ENCODE measurements around the gene VSIR. TPM values are rescaled to one million over a fixed set of nuclear protein-coding genes. Genes with fewer than 3 reads are reported as not detected.

VSIR gene
- total and polyA plus RNA-seq, 10 of the 15 experiments (the other 5 are each of a cell fraction or from before 2014, with no cell fraction given): 0.19 to 12.5 (median 6.7) TPM

DNA sequence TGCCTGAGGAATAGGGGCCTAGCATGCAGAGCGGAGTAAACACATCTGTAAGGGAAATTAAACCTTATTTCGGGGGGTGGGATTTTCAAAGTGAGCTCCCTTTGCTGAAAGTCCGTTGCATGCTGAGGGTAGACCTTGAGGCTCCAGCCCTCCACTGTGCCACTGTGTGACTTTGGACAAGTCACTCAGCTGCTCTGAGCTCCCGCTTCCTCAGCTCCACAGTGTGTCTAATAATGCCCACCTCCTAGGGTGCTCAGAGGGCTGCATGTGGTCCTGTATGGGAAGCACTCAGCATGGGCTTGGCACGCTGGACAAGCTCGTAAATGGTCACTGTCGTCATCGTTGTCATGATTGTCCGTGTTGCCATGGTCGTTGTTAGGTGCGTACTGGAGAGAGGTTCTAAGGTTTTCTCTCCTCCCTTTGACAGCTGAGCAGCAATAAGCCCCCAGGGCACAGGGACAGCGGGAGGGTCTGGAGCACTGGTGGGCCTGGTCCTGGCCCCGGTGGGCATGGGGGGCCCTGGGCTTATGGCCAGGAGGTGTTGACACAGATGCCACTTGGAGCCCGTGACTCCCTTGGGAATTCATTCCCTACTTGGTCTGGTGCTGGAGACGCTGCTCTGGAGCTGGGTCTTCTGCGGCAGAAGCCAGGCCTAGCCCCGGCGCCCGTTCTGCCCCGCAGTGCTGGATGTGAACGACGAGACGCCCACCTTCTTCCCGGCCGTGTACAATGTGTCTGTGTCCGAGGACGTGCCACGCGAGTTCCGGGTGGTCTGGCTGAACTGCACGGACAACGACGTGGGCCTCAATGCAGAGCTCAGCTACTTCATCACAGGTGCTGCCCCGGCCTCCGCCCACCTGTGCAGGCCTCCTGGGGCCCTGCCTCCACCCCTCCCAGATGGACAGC, 66.9 kb downstream of the VSIR start:
- no peak overlapping the region for H3K4me2 ChIP-seq (ENCODE audit: control insufficient read depth, insufficient read depth)
- no peak for FAIRE-seq
- no peak overlapping the region for H3K4me3 ChIP-seq
- RAD21 ChIA-PET (ENCODE audit: unreplicated experiment): interaction anchor here (0.7 to 3.1 kb wide), 10 partner anchors 9 to 391 kb away, joined by 3 to 32 read pairs (median 4); partner anchors contain the start of gene VSIR
- no peaks in the 10 kb centered on the region for H3K79me2 ChIP-seq (ENCODE audit: control insufficient read depth, insufficient read depth, low read length)
- in situ Hi-C loops (cut with MboI): loop anchor here (10.0 kb wide), 1 partner anchor 322 kb away; no protein-coding TSS in a partner anchor
- H2AFZ ChIP-seq (ENCODE audit: control insufficient read depth, low read depth, low read length): no peak overlapping the region
- no peak overlapping the region for H3K27ac ChIP-seq (ENCODE audit: control insufficient read depth, insufficient read depth)
- POLR2A ChIA-PET: interaction anchor here (1.2 kb wide), 1 partner anchor 42 kb away, joined by 4 read pairs; no protein-coding TSS in a partner anchor
- H4K20me1 ChIP-seq (ENCODE audit: control insufficient read depth, insufficient read depth): no peaks in the 10 kb centered on the region
- intact Hi-C loops (cut with micrococcal nuclease; ENCODE audit: unreplicated experiment): loop anchor here (5.0 kb wide), 2 partner anchors 106 to 219 kb away; no protein-coding TSS in a partner anchor
- H3K36me3 ChIP-seq (ENCODE audit: control insufficient read depth in 2 of 2, insufficient read depth in 2 of 2, low read length in 1 of 2): no peaks in the 10 kb centered on the region
- no peak for ATAC-seq
- no peak for DNase-seq (ENCODE audit: low read depth, low spot score)
- no peak overlapping the region for H3K9ac ChIP-seq (ENCODE audit: control insufficient read depth, insufficient read depth, low read length)
- CTCF ChIA-PET: interaction anchor here (0.8 to 6.3 kb wide), 21 partner anchors 10 to 391 kb away, joined by 3 to 116 read pairs (median 8); partner anchors contain the start of gene SLC29A3
- SMC1A ChIA-PET (ENCODE audit: uncharacterized antibody, unreplicated experiment): interaction anchor here (1.0 to 4.3 kb wide), 11 partner anchors 8 to 322 kb away, joined by 3 to 51 read pairs (median 5); partner anchors contain the start of gene VSIR
- H3K27me3 ChIP-seq (replicated peaks in 1 of 2; ENCODE audit: control insufficient read depth in 2 of 2, insufficient read depth in 2 of 2, low read length in 1 of 2): no peaks in the 10 kb centered on the region; a peak in 1 of 4 replicates
- no peaks in the 10 kb centered on the region for H3K9me3 ChIP-seq (replicated peaks; ENCODE audit: control insufficient read depth, insufficient read depth, low read length)
- H3K4me1 ChIP-seq (ENCODE audit: control insufficient read depth, insufficient read depth, low read length): no peaks in the 10 kb centered on the region
- BruUV-seq (replicated peaks): no TSS peak
- WGBS (ENCODE audit: insufficient coverage, insufficient replicate concordance, low lambda C conversion rate, missing lambda C conversion rate): 43% methylated on average over 35 of the region's 35 CpGs
- no peak for TF ChIP-seq FOS (IDR thresholded peaks at IDR 0.05; ENCODE audit: borderline replicate concordance, extremely low read depth, insufficient read length)
- no peak for TF ChIP-seq SPI1 (IDR thresholded peaks at IDR 0.05; ENCODE audit: borderline replicate concordance, insufficient read depth, low read depth, low read length)
- TF ChIP-seq, protein P1, sequence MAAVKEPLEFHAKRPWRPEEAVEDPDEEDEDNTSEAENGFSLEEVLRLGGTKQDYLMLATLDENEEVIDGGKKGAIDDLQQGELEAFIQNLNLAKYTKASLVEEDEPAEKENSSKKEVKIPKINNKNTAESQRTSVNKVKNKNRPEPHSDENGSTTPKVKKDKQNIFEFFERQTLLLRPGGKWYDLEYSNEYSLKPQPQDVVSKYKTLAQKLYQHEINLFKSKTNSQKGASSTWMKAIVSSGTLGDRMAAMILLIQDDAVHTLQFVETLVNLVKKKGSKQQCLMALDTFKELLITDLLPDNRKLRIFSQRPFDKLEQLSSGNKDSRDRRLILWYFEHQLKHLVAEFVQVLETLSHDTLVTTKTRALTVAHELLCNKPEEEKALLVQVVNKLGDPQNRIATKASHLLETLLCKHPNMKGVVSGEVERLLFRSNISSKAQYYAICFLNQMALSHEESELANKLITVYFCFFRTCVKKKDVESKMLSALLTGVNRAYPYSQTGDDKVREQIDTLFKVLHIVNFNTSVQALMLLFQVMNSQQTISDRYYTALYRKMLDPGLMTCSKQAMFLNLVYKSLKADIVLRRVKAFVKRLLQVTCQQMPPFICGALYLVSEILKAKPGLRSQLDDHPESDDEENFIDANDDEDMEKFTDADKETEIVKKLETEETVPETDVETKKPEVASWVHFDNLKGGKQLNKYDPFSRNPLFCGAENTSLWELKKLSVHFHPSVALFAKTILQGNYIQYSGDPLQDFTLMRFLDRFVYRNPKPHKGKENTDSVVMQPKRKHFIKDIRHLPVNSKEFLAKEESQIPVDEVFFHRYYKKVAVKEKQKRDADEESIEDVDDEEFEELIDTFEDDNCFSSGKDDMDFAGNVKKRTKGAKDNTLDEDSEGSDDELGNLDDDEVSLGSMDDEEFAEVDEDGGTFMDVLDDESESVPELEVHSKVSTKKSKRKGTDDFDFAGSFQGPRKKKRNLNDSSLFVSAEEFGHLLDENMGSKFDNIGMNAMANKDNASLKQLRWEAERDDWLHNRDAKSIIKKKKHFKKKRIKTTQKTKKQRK (IDR thresholded peaks at IDR 0.05; ENCODE audit: low read depth, low read length): no peak
- no peak for TF ChIP-seq MYB (IDR thresholded peaks at IDR 0.05; ENCODE audit: borderline replicate concordance, low read depth, low read length)
- no peak for TF ChIP-seq MTA3 (IDR thresholded peaks at IDR 0.05; ENCODE audit: borderline replicate concordance, low read length)
- TF ChIP-seq GABPA (IDR thresholded peaks at IDR 0.05; ENCODE audit: low read depth): no peak
- TF ChIP-seq, protein P2, sequence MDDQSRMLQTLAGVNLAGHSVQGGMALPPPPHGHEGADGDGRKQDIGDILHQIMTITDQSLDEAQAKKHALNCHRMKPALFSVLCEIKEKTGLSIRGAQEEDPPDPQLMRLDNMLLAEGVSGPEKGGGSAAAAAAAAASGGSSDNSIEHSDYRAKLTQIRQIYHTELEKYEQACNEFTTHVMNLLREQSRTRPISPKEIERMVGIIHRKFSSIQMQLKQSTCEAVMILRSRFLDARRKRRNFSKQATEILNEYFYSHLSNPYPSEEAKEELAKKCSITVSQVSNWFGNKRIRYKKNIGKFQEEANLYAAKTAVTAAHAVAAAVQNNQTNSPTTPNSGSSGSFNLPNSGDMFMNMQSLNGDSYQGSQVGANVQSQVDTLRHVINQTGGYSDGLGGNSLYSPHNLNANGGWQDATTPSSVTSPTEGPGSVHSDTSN (IDR thresholded peaks at IDR 0.05; ENCODE audit: insufficient replicate concordance, low read depth, low read length): no peak
- TF ChIP-seq SMC3 (IDR thresholded peaks at IDR 0.05; ENCODE audit: borderline replicate concordance, low read length): no peak
- no peak for TF ChIP-seq RB1 (IDR thresholded peaks at IDR 0.05; ENCODE audit: borderline replicate concordance)
- no peak for TF ChIP-seq MXI1 (IDR thresholded peaks at IDR 0.05; ENCODE audit: low read depth, low read length)
- no peak for TF ChIP-seq FOXM1 (IDR thresholded peaks at IDR 0.05; ENCODE audit: low read depth, low read length)
- TF ChIP-seq STAT1 (conservative IDR thresholded peaks at IDR 0.05): no peak
- TF ChIP-seq NBN (IDR thresholded peaks at IDR 0.05): no peak
